Fibroblast of villous mesenchyme (primary cell): ENCODE results near the gene LRIG3. TPM values are rescaled to one million over a fixed set of nuclear protein-coding genes. Genes with fewer than 3 reads are reported as not detected.
A peak's percentile ranks its signal among the peaks of the same experiment; 100 is the strongest.

Experiments used
- DNase-seq: peaks from one replicate; pipeline ENCODE4 v3.0.0-alpha.2; 2010; ENCODE audit warnings: low read depth
- H3K4me3 ChIP-seq: 2 replicates; pipeline ENCODE4 v1.5.1; 2011; ENCODE audit warnings: low read depth, mild to moderate bottlenecking, low read length
- total RNA-seq: library from RNA; depleted of rRNA; stranded (reverse); fragments of >200 nt; gene quantifications from 2 replicates; pipeline ENCODE4 v1.2.3, GENCODE V29; 2012
- TF ChIP-seq, protein P1 (sequence below): IDR thresholded peaks from 2 replicates; pipeline ENCODE4 v1.5.1; 2012; ENCODE audit warnings: low read depth, mild to moderate bottlenecking, low read length; ENCODE audit not compliant: insufficient read depth

LRIG3 gene
- total RNA-seq, 1 donor: 97.2 TPM

- DNase-seq: no peak
- no peak overlapping the region for H3K4me3 ChIP-seq
- TF ChIP-seq, protein P1, sequence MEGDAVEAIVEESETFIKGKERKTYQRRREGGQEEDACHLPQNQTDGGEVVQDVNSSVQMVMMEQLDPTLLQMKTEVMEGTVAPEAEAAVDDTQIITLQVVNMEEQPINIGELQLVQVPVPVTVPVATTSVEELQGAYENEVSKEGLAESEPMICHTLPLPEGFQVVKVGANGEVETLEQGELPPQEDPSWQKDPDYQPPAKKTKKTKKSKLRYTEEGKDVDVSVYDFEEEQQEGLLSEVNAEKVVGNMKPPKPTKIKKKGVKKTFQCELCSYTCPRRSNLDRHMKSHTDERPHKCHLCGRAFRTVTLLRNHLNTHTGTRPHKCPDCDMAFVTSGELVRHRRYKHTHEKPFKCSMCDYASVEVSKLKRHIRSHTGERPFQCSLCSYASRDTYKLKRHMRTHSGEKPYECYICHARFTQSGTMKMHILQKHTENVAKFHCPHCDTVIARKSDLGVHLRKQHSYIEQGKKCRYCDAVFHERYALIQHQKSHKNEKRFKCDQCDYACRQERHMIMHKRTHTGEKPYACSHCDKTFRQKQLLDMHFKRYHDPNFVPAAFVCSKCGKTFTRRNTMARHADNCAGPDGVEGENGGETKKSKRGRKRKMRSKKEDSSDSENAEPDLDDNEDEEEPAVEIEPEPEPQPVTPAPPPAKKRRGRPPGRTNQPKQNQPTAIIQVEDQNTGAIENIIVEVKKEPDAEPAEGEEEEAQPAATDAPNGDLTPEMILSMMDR: no peak
Measured at GRCh38 chr12:58923781-58924180, 3.5 kb upstream of the LRIG3 start.

GRCh38 chr12:58922849-58923248, 2.5 kb upstream of the LRIG3 start:
- TF ChIP-seq, protein P1: no peak
- no peak for DNase-seq
- no peak overlapping the region for H3K4me3 ChIP-seq

- TF ChIP-seq, protein P1: no peak
- no peak for DNase-seq
- peak overlapping the region; percentile 95 for H3K4me3 ChIP-seq
Measured at GRCh38 chr12:58920961-58921861, 907 bp upstream of the LRIG3 start.

GRCh38 chr12:58919231-58920101, 838 bp downstream of the LRIG3 start:
- H3K4me3 ChIP-seq: peak overlapping the region; percentile 95
- peak; percentile 67 for DNase-seq
- TF ChIP-seq, protein P1: no peak

DNA sequence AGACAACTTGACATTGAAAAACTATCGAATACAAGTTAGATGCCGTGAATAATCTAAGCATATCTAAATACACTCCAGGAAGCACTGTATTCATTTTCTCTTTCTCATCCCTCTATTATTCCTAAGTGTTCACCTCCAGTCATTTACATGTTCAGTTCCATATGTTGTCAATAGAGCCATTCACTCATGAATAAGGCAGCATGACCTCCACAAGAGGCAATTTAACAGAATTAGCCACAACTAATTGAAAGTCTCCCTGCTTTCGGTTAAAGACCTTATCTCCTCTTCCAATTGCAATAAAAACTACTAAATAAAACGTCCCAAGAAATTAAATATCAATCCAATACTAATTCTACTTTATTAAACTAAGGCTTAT, 1.8 kb downstream of the LRIG3 start:
- DNase-seq: no peak
- peak overlapping the region; percentile 95 for H3K4me3 ChIP-seq
- TF ChIP-seq, protein P1: no peak

DNA sequence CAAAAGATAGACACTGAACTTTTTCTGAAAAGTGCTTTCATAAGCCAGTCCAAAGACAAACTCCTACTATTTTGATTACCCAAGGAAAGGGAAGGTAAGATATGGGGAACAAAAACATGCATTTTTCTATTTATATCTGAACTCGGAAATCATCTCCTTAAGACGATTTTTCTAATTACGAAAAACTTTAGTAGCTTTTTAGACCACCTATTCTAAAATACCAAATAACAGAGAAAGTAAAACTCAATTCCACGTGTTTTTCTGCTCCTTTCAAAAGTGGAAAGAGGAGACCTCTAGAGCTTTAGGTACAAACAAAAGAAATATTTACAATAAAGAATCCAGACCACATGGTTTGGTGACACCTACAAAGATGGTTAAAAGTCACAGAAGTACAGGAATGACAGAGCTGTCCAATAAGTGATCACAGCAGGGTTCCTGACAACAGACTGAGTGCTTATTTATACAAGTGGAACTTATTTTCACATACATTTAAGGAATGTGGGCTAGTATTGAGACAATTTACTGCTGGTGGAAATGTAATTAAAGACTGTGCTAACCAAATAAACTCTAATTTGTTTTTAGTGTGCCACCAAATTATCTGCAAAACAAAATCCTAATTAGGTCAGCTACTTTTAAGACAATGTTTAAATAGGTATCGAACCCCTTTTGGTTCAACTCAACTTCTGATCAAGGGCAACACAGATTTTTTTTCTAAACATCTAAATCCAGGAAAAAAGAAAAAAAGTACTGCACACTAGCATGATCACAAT, 2.4 kb downstream of the LRIG3 start:
- DNase-seq: no peak
- TF ChIP-seq, protein P1: no peak
- H3K4me3 ChIP-seq: peak overlapping the region; percentile 95
